ENCODE measurements around the gene SSUH2.

DNA sequence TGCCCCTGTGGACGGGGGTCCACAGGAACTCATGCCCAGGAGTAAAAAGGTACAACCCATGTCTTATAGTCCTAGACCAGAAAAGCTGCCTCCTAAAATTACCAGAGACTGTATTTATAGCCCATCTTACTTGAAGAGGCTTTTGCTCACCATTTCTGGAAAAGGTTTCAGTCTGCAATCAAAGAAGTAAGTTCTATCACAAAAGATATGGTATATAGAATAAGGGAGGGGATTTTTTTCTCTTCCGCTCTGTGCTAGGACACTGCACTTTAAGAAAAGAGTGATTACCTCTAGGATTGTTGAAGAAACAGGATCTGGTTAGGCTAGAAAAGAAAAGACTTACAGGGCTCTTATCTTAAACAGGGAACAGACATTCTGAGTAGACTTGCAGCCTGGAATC is 2.6 kb downstream of the SSUH2 start:
- TF ChIP-seq HNRNPH1 (optimal IDR thresholded peaks at IDR 0.05; ENCODE audit: low read depth, low read length) (no peak), U2AF2 (optimal IDR thresholded peaks at IDR 0.05; ENCODE audit: low read depth, low read length) (no peak), HCFC1 (IDR thresholded peaks at IDR 0.05; ENCODE audit: low read depth, low read length) (no peak), TCF7 (IDR thresholded peaks at IDR 0.05; ENCODE audit: borderline replicate concordance) (no peak), POLR2A (conservative IDR thresholded peaks at IDR 0.05) (no peak), ZBTB8A (IDR thresholded peaks at IDR 0.05; ENCODE audit: partially characterized antibody) (no peak)
- TF ChIP-seq, protein P1, sequence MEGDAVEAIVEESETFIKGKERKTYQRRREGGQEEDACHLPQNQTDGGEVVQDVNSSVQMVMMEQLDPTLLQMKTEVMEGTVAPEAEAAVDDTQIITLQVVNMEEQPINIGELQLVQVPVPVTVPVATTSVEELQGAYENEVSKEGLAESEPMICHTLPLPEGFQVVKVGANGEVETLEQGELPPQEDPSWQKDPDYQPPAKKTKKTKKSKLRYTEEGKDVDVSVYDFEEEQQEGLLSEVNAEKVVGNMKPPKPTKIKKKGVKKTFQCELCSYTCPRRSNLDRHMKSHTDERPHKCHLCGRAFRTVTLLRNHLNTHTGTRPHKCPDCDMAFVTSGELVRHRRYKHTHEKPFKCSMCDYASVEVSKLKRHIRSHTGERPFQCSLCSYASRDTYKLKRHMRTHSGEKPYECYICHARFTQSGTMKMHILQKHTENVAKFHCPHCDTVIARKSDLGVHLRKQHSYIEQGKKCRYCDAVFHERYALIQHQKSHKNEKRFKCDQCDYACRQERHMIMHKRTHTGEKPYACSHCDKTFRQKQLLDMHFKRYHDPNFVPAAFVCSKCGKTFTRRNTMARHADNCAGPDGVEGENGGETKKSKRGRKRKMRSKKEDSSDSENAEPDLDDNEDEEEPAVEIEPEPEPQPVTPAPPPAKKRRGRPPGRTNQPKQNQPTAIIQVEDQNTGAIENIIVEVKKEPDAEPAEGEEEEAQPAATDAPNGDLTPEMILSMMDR (IDR thresholded peaks at IDR 0.05 in 2 of 3, conservative IDR thresholded peaks at IDR 0.05 in 1 of 3; ENCODE audit: insufficient read depth in 2 of 3, low read depth in 1 of 3, low read length in 3 of 3): no peak
- TF ChIP-seq, protein P2, sequence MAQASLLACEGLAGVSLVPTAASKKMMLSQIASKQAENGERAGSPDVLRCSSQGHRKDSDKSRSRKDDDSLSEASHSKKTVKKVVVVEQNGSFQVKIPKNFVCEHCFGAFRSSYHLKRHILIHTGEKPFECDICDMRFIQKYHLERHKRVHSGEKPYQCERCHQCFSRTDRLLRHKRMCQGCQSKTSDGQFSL (CRISPR knock-in tag; IDR thresholded peaks at IDR 0.05): no peak
- TF ChIP-seq, protein P2 (tag; IDR thresholded peaks at IDR 0.05): no peak

Measured in K562 (cell line).